Measurements from ENCODE around the gene CISD1.
A peak's percentile ranks its signal among the peaks of the same experiment; 100 is the strongest.

Gene CISD1

GRCh38 chr10:58326967-58327381 lies 58.0 kb downstream of the CISD1 start:
- Mint-ChIP-seq H3K9me3 (no peaks in the 10 kb centered on the region), H3K36me3 (ENCODE audit: insufficient read depth) (peaks cover 2% of the 10 kb centered on the region), H3K4me3 (no peak overlapping the region), H3K27me3 (no peaks in the 10 kb centered on the region), H3K4me1 (peaks cover 9% of the 10 kb centered on the region), H3K27ac (ENCODE audit: low read depth) (no peak overlapping the region)
- ATAC-seq (replicated peaks; ENCODE audit: extremely low read depth, poor library complexity, severe bottlenecking) (no peak), DNase-seq (ENCODE audit: low spot score in 2 of 2) (no peak)

GRCh38 chr10:58328233-58328632 lies 59.3 kb downstream of the CISD1 start:
- Mint-ChIP-seq H3K4me3 (no peak overlapping the region), H3K4me1 (no peaks in the 10 kb centered on the region), H3K36me3 (ENCODE audit: insufficient read depth) (no peaks in the 10 kb centered on the region), H3K27ac (ENCODE audit: low read depth) (no peak overlapping the region), H3K9me3 (no peaks in the 10 kb centered on the region), H3K27me3 (no peaks in the 10 kb centered on the region)
- DNase-seq (ENCODE audit: low spot score in 2 of 2) (no peak), ATAC-seq (replicated peaks; ENCODE audit: extremely low read depth, poor library complexity, severe bottlenecking) (no peak)

DNA sequence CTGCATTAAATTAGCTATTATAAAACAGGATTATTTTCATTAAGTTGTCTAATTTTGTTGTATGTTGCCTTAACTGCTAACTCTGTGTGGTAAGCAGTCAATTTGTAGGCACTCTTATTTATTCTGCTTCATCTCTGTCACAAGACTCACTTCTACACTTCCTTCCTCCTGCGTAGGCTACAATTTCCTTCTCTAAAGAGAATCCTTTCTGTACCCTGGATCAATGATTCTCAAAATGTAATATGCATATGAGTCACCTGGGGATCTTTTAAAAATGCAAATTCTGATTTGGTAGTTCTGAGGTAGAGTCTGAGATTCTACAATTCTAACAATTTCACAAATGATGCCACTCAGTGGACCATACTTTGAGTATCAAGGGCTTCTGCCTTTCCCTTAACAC lies 61.5 kb downstream of the CISD1 start:
- H3K4me1 Mint-ChIP-seq: peaks cover 6% of the 10 kb centered on the region
- no peak for ATAC-seq (replicated peaks; ENCODE audit: extremely low read depth, poor library complexity, severe bottlenecking)
- H3K27me3 Mint-ChIP-seq: no peaks in the 10 kb centered on the region
- no peak for DNase-seq (ENCODE audit: low spot score in 2 of 2)
- no peak overlapping the region for H3K27ac Mint-ChIP-seq (ENCODE audit: low read depth)
- no peaks in the 10 kb centered on the region for H3K9me3 Mint-ChIP-seq
- no peaks in the 10 kb centered on the region for H3K36me3 Mint-ChIP-seq (ENCODE audit: insufficient read depth)
- no peak overlapping the region for H3K4me3 Mint-ChIP-seq

GRCh38 chr10:58331646-58332045 lies 62.7 kb downstream of the CISD1 start:
- no peaks in the 10 kb centered on the region for H3K9me3 Mint-ChIP-seq
- H3K36me3 Mint-ChIP-seq (ENCODE audit: insufficient read depth): no peaks in the 10 kb centered on the region
- ATAC-seq (replicated peaks; ENCODE audit: extremely low read depth, poor library complexity, severe bottlenecking) (no peak), DNase-seq (ENCODE audit: low spot score in 2 of 2) (no peak)
- peaks cover 18% of the 10 kb centered on the region for H3K4me1 Mint-ChIP-seq
- no peaks in the 10 kb centered on the region for H3K27me3 Mint-ChIP-seq
- no peak overlapping the region for H3K27ac Mint-ChIP-seq (ENCODE audit: low read depth)
- H3K4me3 Mint-ChIP-seq: no peak overlapping the region

DNA sequence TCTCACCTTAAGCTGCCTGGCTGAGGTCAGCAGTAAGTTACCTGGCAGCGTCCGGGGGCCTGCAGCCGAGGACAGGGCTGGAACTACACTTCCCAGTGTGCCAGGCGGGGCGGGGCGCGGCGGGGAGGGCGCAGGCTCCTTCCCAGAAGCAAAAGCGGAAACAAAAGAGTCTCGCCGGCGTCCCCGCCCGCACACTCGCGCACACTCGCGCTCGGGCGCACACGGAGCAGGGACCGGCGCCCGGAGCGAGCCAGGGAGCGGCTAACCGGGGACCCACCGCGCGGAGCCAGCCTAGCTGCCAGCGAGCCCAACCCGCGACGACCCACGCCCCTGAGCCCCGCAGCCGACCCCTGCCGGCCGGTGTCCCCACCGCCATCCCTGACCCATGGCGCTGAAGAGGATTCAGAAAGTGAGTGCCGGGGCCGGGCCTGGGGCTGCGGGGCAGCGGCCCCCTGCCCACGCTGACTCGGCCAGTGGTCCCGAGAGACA lies 65.9 kb downstream of the CISD1 start, which contains the start of gene UBE2D1:
Gene UBE2D1, plus strand, starts transcription at position 190 of the 489 bp plus-strand sequence. Its CDS starts 196 bp downstream, at position 386.
- Mint-ChIP-seq H3K36me3 (ENCODE audit: insufficient read depth) (no peaks in the 10 kb centered on the region), H3K27me3 (no peaks in the 10 kb centered on the region), H3K27ac (ENCODE audit: low read depth) (peak within 1 kb of the TSS; percentile 68), H3K9me3 (no peaks in the 10 kb centered on the region), H3K4me1 (peaks cover 30% of the 10 kb centered on the region), H3K4me3 (peak within 1 kb of the TSS; percentile 90)
- DNase-seq (ENCODE audit: low spot score in 2 of 2) (peak; percentile 53 to 61), ATAC-seq (replicated peaks; ENCODE audit: extremely low read depth, poor library complexity, severe bottlenecking) (peak; percentile 90)

- Mint-ChIP-seq H3K4me1 (peaks cover 31% of the 10 kb centered on the region), H3K9me3 (no peaks in the 10 kb centered on the region), H3K27me3 (no peaks in the 10 kb centered on the region), H3K36me3 (ENCODE audit: insufficient read depth) (no peaks in the 10 kb centered on the region), H3K4me3 (peak overlapping the region; percentile 90), H3K27ac (ENCODE audit: low read depth) (peak overlapping the region; percentile 68)
- DNase-seq (ENCODE audit: low spot score in 2 of 2) (no peak), ATAC-seq (replicated peaks; ENCODE audit: extremely low read depth, poor library complexity, severe bottlenecking) (peak; percentile 41)
These were observed 66.5 kb downstream of the CISD1 start for GRCh38 chr10:58335306-58336005.

DNA sequence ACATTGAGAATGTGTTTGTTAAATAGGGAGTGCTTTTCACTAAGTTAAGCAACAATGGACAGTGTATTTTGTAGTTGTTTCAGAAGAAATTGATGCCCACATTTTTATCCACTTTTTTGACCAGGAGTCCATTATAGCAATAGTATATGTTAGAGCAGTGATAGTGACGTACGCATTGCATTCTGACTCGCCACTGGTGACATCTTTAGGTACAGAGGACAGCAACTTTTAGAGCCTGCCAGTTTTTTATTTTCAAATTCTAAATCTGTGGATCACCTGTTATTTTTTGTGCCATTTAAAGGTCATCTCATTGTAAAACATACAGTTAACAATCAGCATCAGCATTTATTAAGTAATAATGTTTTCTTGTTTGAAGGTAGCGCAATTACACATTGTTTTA lies 67.3 kb downstream of the CISD1 start:
- H3K4me3 Mint-ChIP-seq: peak overlapping the region; percentile 90
- H3K27me3 Mint-ChIP-seq: no peaks in the 10 kb centered on the region
- H3K36me3 Mint-ChIP-seq (ENCODE audit: insufficient read depth): no peaks in the 10 kb centered on the region
- H3K4me1 Mint-ChIP-seq: peaks cover 39% of the 10 kb centered on the region
- H3K9me3 Mint-ChIP-seq: no peaks in the 10 kb centered on the region
- ATAC-seq (replicated peaks; ENCODE audit: extremely low read depth, poor library complexity, severe bottlenecking): no peak
- no peak overlapping the region for H3K27ac Mint-ChIP-seq (ENCODE audit: low read depth)
- no peak for DNase-seq (ENCODE audit: low spot score in 2 of 2)

Measured in central memory CD8-positive, alpha-beta T cell (primary cell).